ENCODE data around the gene SARS1.
"Not testable (repeated sequence)": the region's sequence is repeated elsewhere in the genome, so short reads cannot be mapped to it uniquely, and the experiment has no call there.

SARS1 gene

DNA sequence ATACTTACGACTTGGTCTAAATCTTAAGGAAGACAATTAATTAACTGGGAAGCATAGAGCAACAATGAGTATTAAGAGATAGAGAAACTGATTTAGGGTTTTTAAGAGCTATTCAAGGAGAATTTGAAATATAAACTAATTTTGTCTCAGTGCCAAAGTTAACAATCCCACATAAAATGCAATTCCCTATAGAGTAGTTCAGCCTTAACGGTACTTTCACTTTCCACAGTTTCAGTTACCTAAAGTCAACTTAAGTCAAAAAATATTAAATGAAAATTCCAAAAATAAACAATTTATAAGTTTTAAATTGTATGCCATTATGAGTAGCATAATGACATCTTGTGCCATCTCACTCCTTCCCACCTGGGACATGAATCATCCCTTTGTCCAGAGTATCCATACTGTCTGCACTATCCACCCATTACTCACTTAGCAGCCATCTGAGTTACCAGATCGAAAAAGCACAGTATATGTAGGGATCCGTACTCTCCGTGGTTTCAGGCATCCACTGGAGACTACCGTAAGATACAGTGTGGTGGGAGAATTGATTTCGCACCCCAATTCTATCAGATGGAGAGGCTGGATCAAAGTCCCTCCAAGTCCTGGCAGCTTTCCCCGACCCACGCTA, 4.8 kb upstream of the SARS1 start:
- DNase-seq (ENCODE audit: low read depth, low spot score), result no peak
- H3K36me3 ChIP-seq (ENCODE audit: insufficient read depth, low read length), result no peaks in the 10 kb centered on the region
- H3K9ac ChIP-seq (ENCODE audit: insufficient read length), result no peak overlapping the region
- TF ChIP-seq EZH2 (IDR thresholded peaks at IDR 0.05) (no peak), FOXP2 (optimal IDR thresholded peaks at IDR 0.05; ENCODE audit: control extremely low read depth, extremely low read length, insufficient read depth) (no peak), POLR2AphosphoS5 (IDR thresholded peaks at IDR 0.05; ENCODE audit: borderline replicate concordance, low read depth, low read length) (no peak)
- no peaks in the 10 kb centered on the region for H3K9me3 ChIP-seq (ENCODE audit: low read depth, low read length)
- no peak overlapping the region for H3K27ac ChIP-seq
- H3K4me3 ChIP-seq, result 0 out of 2 replicates have a peak overlapping the region, but pooled peaks have one; percentile 0

DNA sequence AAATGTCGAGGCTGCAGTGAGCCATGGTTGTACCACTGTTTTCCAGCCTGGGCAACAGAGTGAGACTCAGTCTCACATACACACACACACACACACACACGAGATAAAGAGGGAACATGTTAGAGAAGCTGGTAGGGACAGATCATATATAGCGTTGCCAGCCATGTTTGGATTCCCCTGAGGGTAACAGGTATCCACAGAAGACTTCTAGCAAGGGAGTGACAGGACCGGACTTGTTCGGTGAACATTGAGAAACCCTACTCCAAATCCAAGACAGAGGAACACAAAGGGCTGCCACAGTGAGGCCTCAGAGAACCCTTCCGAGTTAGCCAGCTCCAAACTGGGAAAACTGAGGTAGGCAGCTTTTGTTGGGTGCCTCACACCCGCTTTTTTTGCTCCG, 3.7 kb upstream of the SARS1 start:
- Histone ChIP-seq H3K4me3 (no peak overlapping the region), H3K9ac (ENCODE audit: insufficient read length) (no peak overlapping the region), H3K36me3 (ENCODE audit: insufficient read depth, low read length) (peaks cover 2% of the 10 kb centered on the region), H3K27ac (no peak overlapping the region), H3K9me3 (ENCODE audit: low read depth, low read length) (no peaks in the 10 kb centered on the region)
- TF ChIP-seq FOXP2 (optimal IDR thresholded peaks at IDR 0.05; ENCODE audit: control extremely low read depth, extremely low read length, insufficient read depth), result no peak
- no peak for TF ChIP-seq EZH2 (IDR thresholded peaks at IDR 0.05)
- TF ChIP-seq POLR2AphosphoS5 (IDR thresholded peaks at IDR 0.05; ENCODE audit: borderline replicate concordance, low read depth, low read length), result no peak
- no peak for DNase-seq (ENCODE audit: low read depth, low spot score)

DNA sequence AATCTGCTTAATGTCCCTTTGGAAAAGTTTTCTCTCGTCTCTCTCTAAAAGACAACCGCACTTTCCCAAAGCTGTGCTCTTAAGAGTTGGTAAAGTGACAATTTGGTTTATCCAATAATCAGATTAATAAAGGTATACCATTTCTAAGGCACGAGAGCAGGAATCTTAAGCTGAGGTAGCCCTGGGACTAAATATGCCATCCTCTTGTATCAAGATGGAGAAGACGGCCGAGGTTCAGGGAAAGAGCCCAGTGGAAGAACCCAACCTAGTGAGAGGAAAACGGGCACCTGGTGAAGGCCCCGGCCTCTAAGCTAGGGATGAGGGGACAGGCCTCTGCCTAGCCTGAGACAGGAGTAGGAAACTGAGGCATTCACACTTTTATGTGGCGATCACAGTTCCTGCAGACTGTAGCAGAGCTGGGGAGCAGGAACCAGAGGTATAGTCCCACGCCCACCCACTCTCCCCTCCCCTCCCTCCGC, 334 bp upstream of the SARS1 start:
- H3K9ac ChIP-seq (ENCODE audit: insufficient read length), result no peak overlapping the region
- no peak for DNase-seq (ENCODE audit: low read depth, low spot score)
- TF ChIP-seq EZH2 (IDR thresholded peaks at IDR 0.05) (no peak), FOXP2 (optimal IDR thresholded peaks at IDR 0.05; ENCODE audit: control extremely low read depth, extremely low read length, insufficient read depth) (no peak), POLR2AphosphoS5 (IDR thresholded peaks at IDR 0.05; ENCODE audit: borderline replicate concordance, low read depth, low read length) (no peak)
- H3K36me3 ChIP-seq (ENCODE audit: insufficient read depth, low read length), result peaks cover 32% of the 10 kb centered on the region
- peak overlapping the region; percentile 100 for H3K4me3 ChIP-seq
- H3K27ac ChIP-seq, result 0 out of 2 replicates have a peak overlapping the region, but pooled peaks have one; percentile 7
- no peaks in the 10 kb centered on the region for H3K9me3 ChIP-seq (ENCODE audit: low read depth, low read length)

DNA sequence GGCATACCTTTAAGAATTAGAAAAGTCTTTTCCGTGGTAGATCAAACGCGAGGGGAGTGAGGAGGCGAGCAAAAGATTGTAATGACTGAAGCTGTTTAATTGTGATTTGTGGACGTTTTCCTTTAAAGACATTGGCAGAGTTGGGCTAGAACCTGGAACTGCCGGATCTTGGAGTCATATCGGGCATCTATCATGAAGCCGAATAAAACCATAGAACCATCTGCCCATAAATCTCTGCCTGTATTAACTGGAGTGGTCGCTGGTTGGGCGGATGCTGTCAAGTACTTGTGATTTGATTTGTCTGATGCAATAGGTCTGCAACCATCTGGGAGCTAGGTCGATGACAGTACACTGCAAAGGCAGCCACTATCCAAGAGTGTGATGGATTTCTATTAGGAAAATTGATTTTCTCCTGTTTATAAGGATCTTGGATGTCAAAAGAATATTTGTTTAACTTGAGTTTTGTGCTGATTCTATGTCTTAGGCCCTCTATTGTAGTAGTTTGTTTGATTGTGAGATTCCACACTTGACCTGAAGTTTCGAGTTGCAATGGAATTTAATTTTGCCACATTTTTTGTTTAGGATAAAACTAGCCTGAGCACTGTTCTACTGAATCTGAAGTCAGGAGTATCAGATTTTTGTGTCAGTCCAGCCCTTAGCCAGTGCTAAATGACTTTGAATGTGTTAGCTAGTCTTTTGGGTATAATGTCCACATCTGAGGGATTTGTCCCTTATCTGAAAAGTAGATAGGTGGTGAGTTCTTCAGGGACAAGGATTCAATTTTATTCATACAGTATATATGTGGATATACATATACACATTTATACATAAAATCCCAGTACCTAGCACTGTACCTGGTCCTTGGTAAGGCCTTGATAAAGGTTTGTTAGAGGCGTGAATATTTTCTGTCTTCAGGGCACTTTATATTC, 1.2 kb downstream of the SARS1 start:
- peaks cover 45% of the 10 kb centered on the region for H3K36me3 ChIP-seq (ENCODE audit: insufficient read depth, low read length)
- H3K4me3 ChIP-seq, result peak overlapping the region; percentile 100
- peak overlapping the region; percentile 96 for H3K27ac ChIP-seq
- H3K9me3 ChIP-seq (ENCODE audit: low read depth, low read length), result no peaks in the 10 kb centered on the region
- DNase-seq (ENCODE audit: low read depth, low spot score), result peak; percentile 75
- TF ChIP-seq EZH2 (IDR thresholded peaks at IDR 0.05) (no peak), POLR2AphosphoS5 (IDR thresholded peaks at IDR 0.05; ENCODE audit: borderline replicate concordance, low read depth, low read length) (peak; percentile 19; the same call in 1 of the 2 replicates)
- H3K9ac ChIP-seq (ENCODE audit: insufficient read length), result peak overlapping the region; percentile 98

DNA sequence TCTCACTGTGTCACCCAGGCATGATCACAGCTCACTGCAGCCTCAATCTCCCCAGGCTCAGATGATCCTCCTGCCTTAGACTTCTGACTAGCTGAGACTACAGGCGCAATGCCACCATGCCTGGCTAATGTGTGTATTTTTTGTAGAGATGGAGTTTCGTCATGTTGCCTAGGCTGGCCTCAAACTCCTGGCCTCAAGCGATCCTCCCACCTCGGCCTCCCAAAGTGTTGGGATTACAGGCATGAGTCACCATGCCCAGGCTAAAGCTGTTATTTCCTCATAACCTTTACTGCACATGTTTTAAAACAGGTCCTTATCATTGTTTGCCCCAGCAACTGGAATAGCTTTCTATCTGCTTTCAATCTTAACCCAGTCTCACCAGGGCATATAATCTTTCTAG, 2.9 kb downstream of the SARS1 start:
- DNase-seq (ENCODE audit: low read depth, low spot score), result no peak
- no peaks in the 10 kb centered on the region for H3K9me3 ChIP-seq (ENCODE audit: low read depth, low read length)
- H3K36me3 ChIP-seq (ENCODE audit: insufficient read depth, low read length), result peaks cover 61% of the 10 kb centered on the region
- TF ChIP-seq POLR2AphosphoS5 (IDR thresholded peaks at IDR 0.05; ENCODE audit: borderline replicate concordance, low read depth, low read length) (no peak), FOXP2 (optimal IDR thresholded peaks at IDR 0.05; ENCODE audit: control extremely low read depth, extremely low read length, insufficient read depth) (no peak), EZH2 (IDR thresholded peaks at IDR 0.05) (no peak)
- H3K9ac ChIP-seq (ENCODE audit: insufficient read length), result no peak overlapping the region
- H3K27ac ChIP-seq, result 0 out of 2 replicates have a peak overlapping the region, but pooled peaks have one; percentile 11
- H3K4me3 ChIP-seq, result peak overlapping the region; percentile 100; the same call in 1 of the 2 replicates

DNA sequence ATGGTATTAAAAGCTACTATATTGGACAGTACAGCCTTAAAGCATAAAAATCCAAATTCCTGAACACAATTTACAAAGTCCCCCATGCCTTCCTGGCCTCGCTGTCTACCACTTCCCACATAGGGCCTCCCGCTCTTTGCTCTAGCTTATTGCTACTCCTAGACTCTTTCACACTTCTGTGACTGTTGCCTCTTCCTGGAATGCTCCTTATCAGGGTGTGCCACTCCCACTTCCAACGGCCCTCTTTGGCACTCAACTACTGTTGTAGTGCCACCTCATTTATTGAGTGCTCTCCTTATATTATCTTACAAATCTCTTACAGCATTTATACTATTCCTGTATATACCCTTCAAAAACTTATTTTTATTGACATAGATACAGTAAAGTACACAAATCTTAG, 4.8 kb downstream of the SARS1 start:
- TF ChIP-seq POLR2AphosphoS5 (IDR thresholded peaks at IDR 0.05; ENCODE audit: borderline replicate concordance, low read depth, low read length) (no peak), FOXP2 (optimal IDR thresholded peaks at IDR 0.05; ENCODE audit: control extremely low read depth, extremely low read length, insufficient read depth) (no peak), EZH2 (IDR thresholded peaks at IDR 0.05) (no peak)
- Histone ChIP-seq H3K36me3 (ENCODE audit: insufficient read depth, low read length) (peaks cover 76% of the 10 kb centered on the region), H3K27ac (no peak overlapping the region), H3K9me3 (ENCODE audit: low read depth, low read length) (no peaks in the 10 kb centered on the region), H3K4me3 (no peak overlapping the region), H3K9ac (ENCODE audit: insufficient read length) (no peak overlapping the region)
- no peak for DNase-seq (ENCODE audit: low read depth, low spot score)

DNA sequence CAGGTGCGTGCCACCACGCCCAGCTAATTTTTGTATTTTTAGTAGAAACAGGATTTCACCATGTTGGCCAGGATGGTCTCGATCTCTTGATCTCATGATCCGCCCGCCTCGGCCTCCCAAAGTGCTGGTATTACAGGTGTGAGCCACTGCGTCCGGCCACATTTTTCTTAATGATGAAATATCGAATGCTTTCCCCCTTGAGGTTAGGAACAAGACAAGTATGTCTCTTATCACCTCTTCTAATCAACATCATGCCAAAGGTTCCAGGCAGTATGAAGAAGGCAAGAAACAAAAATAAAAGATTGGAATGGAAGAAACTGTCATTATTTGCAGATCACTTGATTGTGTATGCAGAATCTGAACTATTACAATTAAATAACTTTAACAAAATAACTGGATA, 7.5 kb downstream of the SARS1 start:
- H3K9ac ChIP-seq (ENCODE audit: insufficient read length); H3K4me3 ChIP-seq; H3K27ac ChIP-seq; DNase-seq (ENCODE audit: low read depth, low spot score); H3K9me3 ChIP-seq (ENCODE audit: low read depth, low read length): not testable (repeated sequence)
- peaks cover 87% of the 10 kb centered on the region for H3K36me3 ChIP-seq (ENCODE audit: insufficient read depth, low read length)

DNA sequence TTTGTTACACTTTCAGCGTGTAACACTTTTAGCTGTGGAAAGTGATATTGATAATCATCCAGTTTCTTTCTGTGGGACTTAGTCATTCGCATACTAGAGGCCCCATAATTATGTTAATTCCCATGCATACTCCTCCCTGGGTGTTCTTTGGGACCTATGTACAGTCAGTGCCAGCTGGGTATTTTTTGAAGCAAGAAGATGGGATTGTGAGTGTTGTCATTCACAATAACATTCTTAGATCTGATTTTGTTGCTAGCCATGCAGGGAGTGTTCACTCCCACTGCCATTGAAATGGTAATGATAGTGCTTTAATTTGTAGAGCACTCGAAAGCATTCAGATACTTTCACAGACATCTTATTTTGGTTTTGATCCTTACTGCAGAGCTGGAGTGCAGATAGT, 11.6 kb downstream of the SARS1 start:
- peaks cover 88% of the 10 kb centered on the region for H3K36me3 ChIP-seq (ENCODE audit: insufficient read depth, low read length)
- DNase-seq (ENCODE audit: low read depth, low spot score), result no peak
- H3K4me3 ChIP-seq, result no peak overlapping the region
- H3K9ac ChIP-seq (ENCODE audit: insufficient read length), result no peak overlapping the region
- no peak for TF ChIP-seq POLR2AphosphoS5 (IDR thresholded peaks at IDR 0.05; ENCODE audit: borderline replicate concordance, low read depth, low read length)
- no peak for TF ChIP-seq FOXP2 (optimal IDR thresholded peaks at IDR 0.05; ENCODE audit: control extremely low read depth, extremely low read length, insufficient read depth)
- no peak for TF ChIP-seq EZH2 (IDR thresholded peaks at IDR 0.05)
- peak overlapping the region; percentile 25; the same call in 1 of the 2 replicates for H3K27ac ChIP-seq
- H3K9me3 ChIP-seq (ENCODE audit: low read depth, low read length), result no peaks in the 10 kb centered on the region
